ENCODE results near the gene IQCK.

DNA sequence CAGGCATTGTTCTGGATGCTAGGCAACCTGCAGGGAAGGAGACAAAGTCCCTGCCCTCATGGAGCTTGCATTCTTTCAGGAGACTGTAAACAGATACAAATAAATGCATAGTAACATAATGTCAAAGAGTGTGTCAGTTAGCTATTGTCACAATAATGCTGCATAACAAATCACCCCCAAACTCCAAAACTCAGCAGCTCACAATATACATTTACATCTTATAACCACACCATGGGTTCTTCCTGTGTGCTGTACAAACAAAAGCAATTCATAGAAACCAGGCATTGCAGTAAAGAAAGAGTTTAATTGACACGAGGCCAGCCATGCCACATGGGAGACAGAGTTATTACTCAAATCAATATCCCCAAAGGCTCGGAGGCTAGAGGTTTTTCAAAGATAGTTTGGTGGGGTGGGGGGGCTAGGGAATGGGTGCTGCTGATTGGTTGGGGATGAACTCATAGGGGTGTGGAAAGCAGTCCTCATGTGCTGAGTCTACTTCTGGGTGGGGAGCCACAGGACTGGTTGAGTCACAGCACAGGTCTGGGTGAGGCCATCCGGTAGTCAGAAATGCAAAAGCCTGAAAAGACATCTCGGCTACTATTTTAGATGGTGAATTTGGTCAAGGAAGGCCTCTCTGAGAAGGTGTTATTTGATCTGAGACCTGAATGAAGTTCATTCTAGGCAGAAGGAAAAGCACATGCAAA is 87.5 kb downstream of the IQCK start:
- TF ChIP-seq, protein P1, sequence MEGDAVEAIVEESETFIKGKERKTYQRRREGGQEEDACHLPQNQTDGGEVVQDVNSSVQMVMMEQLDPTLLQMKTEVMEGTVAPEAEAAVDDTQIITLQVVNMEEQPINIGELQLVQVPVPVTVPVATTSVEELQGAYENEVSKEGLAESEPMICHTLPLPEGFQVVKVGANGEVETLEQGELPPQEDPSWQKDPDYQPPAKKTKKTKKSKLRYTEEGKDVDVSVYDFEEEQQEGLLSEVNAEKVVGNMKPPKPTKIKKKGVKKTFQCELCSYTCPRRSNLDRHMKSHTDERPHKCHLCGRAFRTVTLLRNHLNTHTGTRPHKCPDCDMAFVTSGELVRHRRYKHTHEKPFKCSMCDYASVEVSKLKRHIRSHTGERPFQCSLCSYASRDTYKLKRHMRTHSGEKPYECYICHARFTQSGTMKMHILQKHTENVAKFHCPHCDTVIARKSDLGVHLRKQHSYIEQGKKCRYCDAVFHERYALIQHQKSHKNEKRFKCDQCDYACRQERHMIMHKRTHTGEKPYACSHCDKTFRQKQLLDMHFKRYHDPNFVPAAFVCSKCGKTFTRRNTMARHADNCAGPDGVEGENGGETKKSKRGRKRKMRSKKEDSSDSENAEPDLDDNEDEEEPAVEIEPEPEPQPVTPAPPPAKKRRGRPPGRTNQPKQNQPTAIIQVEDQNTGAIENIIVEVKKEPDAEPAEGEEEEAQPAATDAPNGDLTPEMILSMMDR (IDR thresholded peaks at IDR 0.05): no peak
- TF ChIP-seq POLR2A (IDR thresholded peaks at IDR 0.05): no peak

Measured in upper lobe of left lung (tissue), 4 donors.